Measurements from ENCODE around the gene TMPRSS9.
"Not testable (repeated sequence)": the region's sequence is repeated elsewhere in the genome, so short reads cannot be mapped to it uniquely, and the experiment has no call there.

Gene TMPRSS9

GRCh38 chr19:2443116-2443784 is 83.2 kb downstream of the TMPRSS9 start:
- no peak for DNase-seq
- in situ Hi-C loops (cut with MboI; ENCODE audit: low pct_unique_long_range_greater_than_20kb, low sequenced_read_pairs) = no loop called here

GRCh38 chr19:2443785-2444182 is 83.7 kb downstream of the TMPRSS9 start:
- in situ Hi-C loops (cut with MboI; ENCODE audit: low pct_unique_long_range_greater_than_20kb, low sequenced_read_pairs) = no loop called here
- DNase-seq = no peak

DNA sequence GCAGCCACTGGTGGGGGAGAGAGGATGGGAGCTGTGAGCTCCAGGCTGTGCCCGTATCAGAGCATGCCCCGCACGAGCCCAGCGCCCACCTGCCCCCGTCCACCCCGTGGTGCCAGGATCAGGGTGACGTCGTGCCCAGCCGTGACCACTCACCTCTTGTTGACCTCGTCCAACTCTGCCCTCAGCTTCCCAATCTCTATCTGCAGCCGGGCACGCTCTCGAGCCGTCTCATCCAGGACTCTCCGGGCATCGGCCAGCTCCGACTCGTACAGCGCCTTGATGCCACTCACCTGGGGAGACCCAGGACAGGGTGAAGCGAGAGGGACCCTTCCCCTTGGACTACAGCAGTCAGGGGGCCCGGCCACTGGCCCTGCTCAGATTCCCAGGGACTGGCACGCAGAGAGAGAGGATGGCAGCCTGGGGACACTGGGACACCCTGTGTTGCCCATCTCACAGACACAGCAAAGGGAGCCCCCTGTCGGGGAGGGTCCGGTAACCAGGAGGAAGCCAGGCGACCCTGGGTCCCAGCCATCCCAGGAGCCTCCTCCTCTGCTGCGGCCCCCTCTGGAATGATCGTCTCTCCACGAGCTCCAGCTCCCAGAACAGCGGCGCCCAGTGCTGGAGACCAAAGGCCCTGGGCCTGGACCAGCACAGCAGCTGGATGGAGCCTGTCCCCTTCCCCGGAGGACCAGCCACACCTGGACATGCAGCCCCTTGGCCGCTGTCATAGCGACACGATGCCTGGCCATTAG is 84.4 kb downstream of the TMPRSS9 start:
- no peak for DNase-seq

GRCh38 chr19:2446381-2446780 is 86.3 kb downstream of the TMPRSS9 start:
- peak; percentile 85 for DNase-seq
- in situ Hi-C loops (cut with MboI; ENCODE audit: low pct_unique_long_range_greater_than_20kb, low sequenced_read_pairs) = no loop called here

More for the DNA sequence above, 84.4 kb downstream of the TMPRSS9 start:
- in situ Hi-C loops (cut with MboI; ENCODE audit: low pct_unique_long_range_greater_than_20kb, low sequenced_read_pairs) = no loop called here

DNA sequence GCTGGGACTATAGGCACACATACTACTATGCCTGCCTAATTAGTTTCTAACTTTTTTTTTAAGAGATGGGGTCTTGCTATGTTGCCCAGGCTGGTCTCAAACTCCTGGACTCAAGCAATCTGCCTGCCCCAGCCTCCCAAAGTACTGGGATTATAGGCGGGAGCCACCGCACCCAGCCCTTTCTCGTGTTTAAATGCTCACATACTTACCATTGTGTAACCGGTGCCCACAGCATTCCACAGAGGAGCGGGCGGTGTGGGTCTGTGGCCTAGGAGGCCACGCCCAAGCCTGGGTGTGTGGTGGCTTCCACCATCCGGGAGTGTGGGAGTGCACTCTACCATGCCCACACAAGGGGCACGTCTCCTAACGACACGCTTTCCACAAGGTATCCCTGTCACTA is 89.0 kb downstream of the TMPRSS9 start:
- no peak for DNase-seq
- in situ Hi-C loops (cut with MboI; ENCODE audit: low pct_unique_long_range_greater_than_20kb, low sequenced_read_pairs) = no loop called here

- in situ Hi-C loops (cut with MboI; ENCODE audit: low pct_unique_long_range_greater_than_20kb, low sequenced_read_pairs) = no loop called here
- DNase-seq = no peak
These were observed 91.1 kb downstream of the TMPRSS9 start for GRCh38 chr19:2451138-2451537.

DNA sequence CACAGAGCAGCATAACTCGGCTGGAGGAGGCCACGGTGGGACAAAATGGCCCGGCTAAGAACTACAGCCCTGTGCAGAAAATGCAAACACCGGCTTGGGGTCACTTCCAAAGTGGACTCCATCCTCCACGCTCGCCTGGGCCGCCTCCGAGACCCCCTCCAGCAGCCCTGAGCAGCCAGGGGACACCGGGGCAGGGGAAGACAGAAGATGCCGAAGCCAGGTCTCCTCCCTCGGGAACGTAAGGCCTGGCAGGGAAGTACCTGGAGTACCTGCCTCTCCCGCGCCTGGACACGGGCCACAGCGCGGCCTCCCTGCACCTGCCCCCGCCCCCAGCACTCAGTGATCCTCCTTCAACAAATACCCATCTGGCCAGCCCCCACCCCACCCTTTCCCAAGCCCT is 91.7 kb downstream of the TMPRSS9 start:
- no peak for DNase-seq
- in situ Hi-C loops (cut with MboI; ENCODE audit: low pct_unique_long_range_greater_than_20kb, low sequenced_read_pairs) = no loop called here

DNA sequence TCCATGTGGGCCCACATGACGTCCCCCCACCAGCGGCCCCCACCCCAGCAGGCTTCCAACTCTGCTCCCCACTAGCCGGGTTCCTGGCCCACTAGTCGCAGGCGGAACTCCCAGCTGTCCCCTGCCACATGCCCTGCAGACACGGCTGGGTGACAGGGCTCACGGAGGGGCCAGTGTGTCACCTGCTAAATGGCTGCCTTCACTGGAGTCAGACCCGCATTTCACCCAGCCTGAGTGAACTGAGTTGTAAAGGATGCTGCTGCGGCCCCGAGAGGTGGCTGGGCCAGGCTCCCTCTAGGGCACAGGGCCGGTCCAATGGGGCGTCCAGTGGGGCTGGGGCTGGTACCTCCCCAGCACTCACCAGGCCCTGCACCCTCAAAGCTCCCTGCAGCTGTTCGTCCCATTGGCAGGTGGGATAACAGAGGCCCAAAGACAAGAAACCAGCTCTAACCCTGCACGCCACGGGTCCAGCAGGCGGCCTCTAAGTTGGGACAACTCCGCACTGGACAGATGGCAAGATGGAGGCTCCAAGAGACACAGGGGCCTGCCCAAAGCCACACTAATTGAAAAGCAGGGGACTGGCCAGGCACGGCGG is 93.5 kb downstream of the TMPRSS9 start:
- no peak for DNase-seq
- in situ Hi-C loops (cut with MboI; ENCODE audit: low pct_unique_long_range_greater_than_20kb, low sequenced_read_pairs) = no loop called here

DNA sequence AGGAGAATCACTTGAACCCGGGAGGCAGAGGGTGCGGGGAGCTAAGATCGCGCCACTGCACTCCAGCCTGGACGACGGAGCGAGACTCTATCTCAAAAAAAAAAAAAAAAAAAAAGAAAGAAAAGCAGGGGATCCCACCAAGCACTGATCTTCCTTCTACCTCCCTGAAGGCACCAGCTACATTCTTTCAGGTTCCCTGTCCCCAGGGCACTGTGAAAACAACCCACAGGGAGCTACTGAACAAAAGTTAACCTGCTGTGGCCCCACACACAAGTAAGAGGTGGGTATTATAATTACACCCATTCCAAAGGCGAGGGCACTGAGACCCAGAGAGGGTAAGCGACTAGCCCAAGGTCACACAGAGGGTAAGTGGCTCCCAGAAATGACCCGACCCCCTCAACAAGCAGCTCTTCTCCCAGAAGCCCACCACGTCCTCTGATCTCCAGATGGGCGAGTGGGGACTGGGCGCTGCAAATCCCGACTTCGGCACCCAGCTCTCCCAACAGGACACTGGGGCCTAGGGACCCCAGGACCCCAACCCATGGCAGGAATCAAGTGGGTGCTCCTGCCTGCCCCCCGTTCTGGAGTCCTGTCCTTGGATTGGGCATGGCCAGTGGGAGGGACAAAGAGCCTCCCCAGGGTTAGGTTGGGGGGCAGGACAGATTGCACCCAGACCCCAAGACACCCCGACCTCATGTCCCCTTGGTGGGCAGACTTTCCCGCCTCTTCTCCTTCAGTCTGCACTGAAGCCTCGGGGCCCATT is 94.3 kb downstream of the TMPRSS9 start:
- no peak for DNase-seq
- in situ Hi-C loops (cut with MboI; ENCODE audit: low pct_unique_long_range_greater_than_20kb, low sequenced_read_pairs) = no loop called here

DNA sequence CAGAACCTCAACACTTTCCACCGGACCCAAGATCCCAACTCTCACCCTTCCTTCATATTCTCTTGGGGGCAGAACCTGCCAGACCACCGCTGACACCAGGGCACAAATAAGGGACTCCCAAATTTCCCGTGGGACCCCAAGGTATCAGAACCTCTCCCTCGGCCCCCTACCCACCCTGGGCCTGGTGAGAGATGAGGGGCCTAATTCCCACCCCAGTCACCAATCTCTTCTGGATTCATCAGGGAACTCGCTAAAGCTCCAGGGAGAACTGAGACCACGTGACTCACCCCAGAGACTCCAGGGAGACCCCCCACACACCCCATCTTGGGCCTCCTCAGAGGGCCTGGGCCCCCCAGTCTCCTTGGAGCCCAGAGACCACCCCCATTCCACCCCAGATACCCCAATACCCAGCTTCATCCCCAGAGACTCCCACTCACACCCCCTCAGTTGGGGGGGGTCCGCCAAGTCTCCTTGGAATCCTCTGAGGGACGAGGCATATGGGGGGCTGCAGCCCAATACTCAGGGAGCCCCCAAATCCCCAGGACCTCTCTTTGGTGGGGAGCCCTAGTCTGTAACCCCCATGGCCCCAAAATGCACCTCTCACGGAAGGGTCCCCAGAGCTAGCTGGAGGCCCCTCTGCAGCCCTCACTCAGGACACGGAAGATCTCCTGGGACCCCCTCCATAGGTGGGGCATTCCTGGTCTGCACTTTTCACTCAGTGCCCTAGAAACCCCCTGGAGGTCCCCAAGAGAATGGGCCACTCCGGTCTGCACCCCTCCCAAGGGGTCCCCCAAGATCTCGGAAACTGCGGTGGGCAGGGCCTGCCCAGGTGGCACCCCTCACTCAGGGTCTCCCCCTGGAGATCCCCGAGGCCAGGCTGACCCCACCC is 95.1 kb downstream of the TMPRSS9 start:
- in situ Hi-C loops (cut with MboI; ENCODE audit: low pct_unique_long_range_greater_than_20kb, low sequenced_read_pairs) = no loop called here
- no peak for DNase-seq

- in situ Hi-C loops (cut with MboI; ENCODE audit: low pct_unique_long_range_greater_than_20kb, low sequenced_read_pairs) = no loop called here
- DNase-seq = no peak
These were observed 95.9 kb downstream of the TMPRSS9 start for GRCh38 chr19:2455851-2456570.

- no peak for DNase-seq
- in situ Hi-C loops (cut with MboI; ENCODE audit: low pct_unique_long_range_greater_than_20kb, low sequenced_read_pairs) = no loop called here
These were observed 97.5 kb downstream of the TMPRSS9 start for GRCh38 chr19:2457394-2458037.

DNA sequence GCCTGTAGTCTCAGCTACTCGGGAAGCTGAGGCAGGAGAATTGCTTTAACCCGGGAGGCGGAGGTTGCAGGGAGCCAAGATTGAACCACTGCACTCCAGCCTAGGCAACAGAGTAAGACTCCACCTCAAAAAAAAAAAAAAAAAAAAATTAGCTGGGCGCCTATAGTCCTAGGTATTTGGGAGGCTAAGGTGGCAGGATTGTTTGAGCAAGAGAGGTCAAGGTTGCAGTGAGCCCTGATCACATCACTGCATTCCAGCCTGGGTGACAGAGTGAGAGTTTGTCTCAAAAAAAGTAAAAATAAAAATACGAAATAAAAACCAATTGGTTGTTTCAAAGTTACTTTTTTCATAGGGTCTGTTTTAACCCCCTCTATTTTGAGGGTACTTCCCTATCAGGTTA is 98.0 kb downstream of the TMPRSS9 start:
- in situ Hi-C loops (cut with MboI; ENCODE audit: low pct_unique_long_range_greater_than_20kb, low sequenced_read_pairs) = no loop called here
- DNase-seq = no peak

GRCh38 chr19:2458776-2459175 is 98.7 kb downstream of the TMPRSS9 start:
- DNase-seq; in situ Hi-C loops (cut with MboI; ENCODE audit: low pct_unique_long_range_greater_than_20kb, low sequenced_read_pairs): not testable (repeated sequence)

DNA sequence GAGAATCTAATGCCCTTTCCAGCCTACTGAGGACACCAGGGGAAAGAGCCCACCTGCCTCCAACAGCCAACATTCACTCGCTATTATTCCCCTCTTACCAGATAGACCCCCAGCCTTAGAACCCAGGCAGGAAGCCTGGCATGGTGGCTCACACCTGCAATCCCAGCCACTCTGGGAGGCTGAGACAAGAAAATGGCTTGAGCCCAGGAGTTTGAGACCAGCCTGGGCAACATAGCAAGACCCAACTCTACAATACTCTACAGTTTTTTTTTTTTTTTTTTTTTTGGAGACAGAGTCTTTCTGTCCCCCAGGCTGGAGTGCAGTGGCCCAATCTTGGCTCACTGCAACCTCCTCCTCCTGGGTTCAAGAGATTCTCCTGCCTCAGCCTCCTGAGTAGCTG is 100.2 kb downstream of the TMPRSS9 start:
- in situ Hi-C loops (cut with MboI; ENCODE audit: low pct_unique_long_range_greater_than_20kb, low sequenced_read_pairs) = loop anchor here (10.0 kb wide), 1 partner anchor 155 kb away; no protein-coding TSS in a partner anchor

GRCh38 chr19:2461751-2462634 is 101.9 kb downstream of the TMPRSS9 start:
- in situ Hi-C loops (cut with MboI; ENCODE audit: low pct_unique_long_range_greater_than_20kb, low sequenced_read_pairs) = loop anchor here (10.0 kb wide), 1 partner anchor 153 kb away; no protein-coding TSS in a partner anchor

More for the DNA sequence above, 100.2 kb downstream of the TMPRSS9 start:
- no peak for DNase-seq

More at GRCh38 chr19:2461751-2462634, 101.9 kb downstream of the TMPRSS9 start:
- DNase-seq = no peak
